ENCODE data around the gene CABLES1. TPM values are rescaled to one million over a fixed set of nuclear protein-coding genes. Genes with fewer than 3 reads are reported as not detected.

Gene CABLES1
- polyA plus RNA-seq, 1 donor (not counting 4 experiments of a cell fraction or from before 2014, with no cell fraction given): 1.00 TPM

DNA sequence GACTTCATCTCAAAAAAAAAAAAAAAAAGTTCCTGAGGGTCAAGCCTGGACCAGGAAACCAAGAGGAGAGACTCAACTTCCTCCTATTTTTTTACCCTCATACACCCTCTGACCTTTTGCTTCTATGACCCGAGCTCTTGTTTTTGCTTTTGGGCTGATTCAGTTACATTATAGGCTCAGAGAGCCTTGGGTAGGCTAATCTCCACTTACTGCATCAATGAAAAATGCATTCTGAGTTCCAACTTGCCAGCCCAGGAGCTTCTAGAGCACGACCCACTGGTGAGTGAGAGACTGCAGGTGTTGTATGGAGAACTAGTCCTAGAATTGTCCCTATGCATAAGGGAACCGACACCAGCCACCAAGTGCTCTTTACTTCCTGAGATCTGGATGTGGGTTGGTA is 91.1 kb downstream of the CABLES1 start:
- no peak for FAIRE-seq
- no peak overlapping the region for H3K27ac ChIP-seq (ENCODE audit: control insufficient read depth, insufficient read depth, low read length)

DNA sequence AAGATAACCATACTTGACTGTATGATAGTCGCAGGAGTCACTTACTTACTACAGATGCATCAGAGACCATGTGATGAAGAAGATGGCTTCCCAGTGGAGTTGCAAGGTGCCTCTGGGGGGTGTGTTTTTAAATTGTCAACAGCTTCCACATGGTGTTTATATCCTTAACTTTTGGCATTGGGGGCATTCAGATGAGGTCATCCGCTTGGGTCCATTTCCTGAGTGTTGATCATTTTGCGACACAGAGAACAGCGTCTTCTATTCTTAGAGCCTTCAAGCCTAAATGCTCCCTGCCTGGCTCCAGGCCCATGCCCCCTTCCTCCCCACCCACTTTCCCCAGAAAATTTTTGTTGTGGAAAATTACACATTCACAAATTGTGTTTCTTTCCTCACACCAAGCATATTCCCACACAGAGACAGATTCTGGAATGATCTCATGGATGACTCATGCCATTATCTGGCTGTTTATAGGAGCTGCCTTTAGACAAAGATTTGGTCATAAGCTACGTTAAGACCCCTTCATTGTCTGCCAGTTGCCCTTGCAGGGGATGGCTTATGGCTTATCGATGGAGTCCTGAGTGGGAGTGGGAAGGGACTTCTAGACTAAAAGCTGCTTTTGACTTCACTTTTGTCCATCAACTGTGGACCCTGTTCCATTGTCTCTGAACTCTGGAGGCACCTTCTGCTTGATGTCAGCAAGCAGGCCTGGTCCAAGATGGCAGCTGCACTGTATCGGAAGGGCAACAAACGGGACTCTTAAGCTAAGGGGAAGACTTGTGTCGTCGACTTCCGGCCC is 91.8 kb downstream of the CABLES1 start:
- no peak for TF ChIP-seq EZH2 (IDR thresholded peaks at IDR 0.05; ENCODE audit: low read length)
- TF ChIP-seq, protein P1, sequence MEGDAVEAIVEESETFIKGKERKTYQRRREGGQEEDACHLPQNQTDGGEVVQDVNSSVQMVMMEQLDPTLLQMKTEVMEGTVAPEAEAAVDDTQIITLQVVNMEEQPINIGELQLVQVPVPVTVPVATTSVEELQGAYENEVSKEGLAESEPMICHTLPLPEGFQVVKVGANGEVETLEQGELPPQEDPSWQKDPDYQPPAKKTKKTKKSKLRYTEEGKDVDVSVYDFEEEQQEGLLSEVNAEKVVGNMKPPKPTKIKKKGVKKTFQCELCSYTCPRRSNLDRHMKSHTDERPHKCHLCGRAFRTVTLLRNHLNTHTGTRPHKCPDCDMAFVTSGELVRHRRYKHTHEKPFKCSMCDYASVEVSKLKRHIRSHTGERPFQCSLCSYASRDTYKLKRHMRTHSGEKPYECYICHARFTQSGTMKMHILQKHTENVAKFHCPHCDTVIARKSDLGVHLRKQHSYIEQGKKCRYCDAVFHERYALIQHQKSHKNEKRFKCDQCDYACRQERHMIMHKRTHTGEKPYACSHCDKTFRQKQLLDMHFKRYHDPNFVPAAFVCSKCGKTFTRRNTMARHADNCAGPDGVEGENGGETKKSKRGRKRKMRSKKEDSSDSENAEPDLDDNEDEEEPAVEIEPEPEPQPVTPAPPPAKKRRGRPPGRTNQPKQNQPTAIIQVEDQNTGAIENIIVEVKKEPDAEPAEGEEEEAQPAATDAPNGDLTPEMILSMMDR (optimal IDR thresholded peaks at IDR 0.05 in 1 of 3, IDR thresholded peaks at IDR 0.05 in 1 of 3, conservative IDR thresholded peaks at IDR 0.05 in 1 of 3; ENCODE audit: extremely low read depth in 1 of 3, insufficient read depth in 2 of 3, low read length in 3 of 3): no peak
- no peaks in the 10 kb centered on the region for H3K36me3 ChIP-seq (ENCODE audit: control insufficient read depth in 2 of 2, extremely low read depth in 1 of 2, insufficient read depth in 2 of 2, low read length in 2 of 2)
- H3K9me3 ChIP-seq (ENCODE audit: control insufficient read depth, low read depth, low read length): no peaks in the 10 kb centered on the region
- H3K4me1 ChIP-seq (ENCODE audit: control insufficient read depth, extremely low read depth, insufficient read depth, low read length): peaks cover 19% of the 10 kb centered on the region
- DNase-seq (ENCODE audit: low read depth, low spot score) (no peak), FAIRE-seq (no peak)
- H3K4me2 ChIP-seq (ENCODE audit: control insufficient read depth, extremely low read depth, insufficient read depth, low read depth, low read length): no peak overlapping the region
- H3K9me1 ChIP-seq (ENCODE audit: control insufficient read depth, extremely low read depth, insufficient read depth, low read length): no peaks in the 10 kb centered on the region
- dilution Hi-C loops (cut with MboI; ENCODE audit: extremely low pct_ligation_motif_present, low sequenced_read_pairs): no loop called here
- H3K79me2 ChIP-seq (ENCODE audit: control insufficient read depth, insufficient read depth, low read length): no peaks in the 10 kb centered on the region
- H4K20me1 ChIP-seq (ENCODE audit: control insufficient read depth, extremely low read depth, insufficient read depth, low read length): no peaks in the 10 kb centered on the region
- no peak overlapping the region for H3K27ac ChIP-seq (ENCODE audit: control insufficient read depth, insufficient read depth, low read length)
- H3K9ac ChIP-seq (ENCODE audit: control insufficient read depth, extremely low read depth, insufficient read depth, low read length): no peak overlapping the region
- no peak overlapping the region for H2AFZ ChIP-seq (ENCODE audit: control insufficient read depth, low read length)
- no peak overlapping the region for H3K4me3 ChIP-seq (ENCODE audit: control insufficient read depth in 2 of 3, extremely low read depth in 1 of 3, insufficient read depth in 2 of 3, low read depth in 1 of 3, low read length in 3 of 3)
- no peaks in the 10 kb centered on the region for H3K27me3 ChIP-seq (ENCODE audit: control insufficient read depth, extremely low read depth, insufficient read depth, low read length)

More for the DNA sequence above, 91.1 kb downstream of the CABLES1 start:
- Histone ChIP-seq H3K79me2 (ENCODE audit: control insufficient read depth, insufficient read depth, low read length) (no peaks in the 10 kb centered on the region), H3K4me3 (ENCODE audit: control insufficient read depth in 2 of 3, extremely low read depth in 1 of 3, insufficient read depth in 2 of 3, low read depth in 1 of 3, low read length in 3 of 3) (no peak overlapping the region), H3K9me1 (ENCODE audit: control insufficient read depth, extremely low read depth, insufficient read depth, low read length) (no peaks in the 10 kb centered on the region), H3K4me2 (ENCODE audit: control insufficient read depth, extremely low read depth, insufficient read depth, low read depth, low read length) (no peak overlapping the region), H4K20me1 (ENCODE audit: control insufficient read depth, extremely low read depth, insufficient read depth, low read length) (no peaks in the 10 kb centered on the region), H3K36me3 (ENCODE audit: control insufficient read depth in 2 of 2, extremely low read depth in 1 of 2, insufficient read depth in 2 of 2, low read length in 2 of 2) (no peaks in the 10 kb centered on the region), H2AFZ (ENCODE audit: control insufficient read depth, low read length) (no peak overlapping the region), H3K4me1 (ENCODE audit: control insufficient read depth, extremely low read depth, insufficient read depth, low read length) (peaks cover 14% of the 10 kb centered on the region), H3K9me3 (ENCODE audit: control insufficient read depth, low read depth, low read length) (no peaks in the 10 kb centered on the region), H3K27me3 (ENCODE audit: control insufficient read depth, extremely low read depth, insufficient read depth, low read length) (no peaks in the 10 kb centered on the region), H3K9ac (ENCODE audit: control insufficient read depth, extremely low read depth, insufficient read depth, low read length) (no peak overlapping the region)
- DNase-seq (ENCODE audit: low read depth, low spot score): no peak
- dilution Hi-C loops (cut with MboI; ENCODE audit: extremely low pct_ligation_motif_present, low sequenced_read_pairs): no loop called here
- no peak for TF ChIP-seq EZH2 (IDR thresholded peaks at IDR 0.05; ENCODE audit: low read length)
- TF ChIP-seq, protein P1 (optimal IDR thresholded peaks at IDR 0.05 in 1 of 3, IDR thresholded peaks at IDR 0.05 in 1 of 3, conservative IDR thresholded peaks at IDR 0.05 in 1 of 3; ENCODE audit: extremely low read depth in 1 of 3, insufficient read depth in 2 of 3, low read length in 3 of 3): no peak

Data from keratinocyte (primary cell).